ENCODE data around the gene CPA4. TPM values are rescaled to one million over a fixed set of nuclear protein-coding genes. Genes with fewer than 3 reads are reported as not detected.

The CPA4 gene
- total RNA-seq, 4 donors from 2014 or later = not detected

GRCh38 chr7:130333832-130334231, 40.9 kb downstream of the CPA4 start:
- no peak for TF ChIP-seq EP300 (IDR thresholded peaks at IDR 0.05; ENCODE audit: low read depth)
- TF ChIP-seq POLR2AphosphoS5 (IDR thresholded peaks at IDR 0.05) = no peak
- no peak for TF ChIP-seq CTCF (IDR thresholded peaks at IDR 0.05)
- Histone ChIP-seq H3K4me1 (no peaks in the 10 kb centered on the region), H3K27me3 (no peaks in the 10 kb centered on the region), H3K36me3 (no peaks in the 10 kb centered on the region), H3K4me3 (no peak overlapping the region), H3K9me3 (no peaks in the 10 kb centered on the region), H3K27ac (no peak overlapping the region)
- intact Hi-C loops (cut with DNase I; ENCODE audit: low total_unique reads) = no loop called here
- in situ Hi-C loops (cut with MboI; ENCODE audit: low pct_ligation_motif_present in 1 of 4, low pct_unique_long_range_greater_than_20kb in 1 of 4, low sequenced_read_pairs in 3 of 4) = no loop called here
- DNase-seq = no peak
- 78 to 94% methylated on average over 2 of the region's 2 CpGs for WGBS, 2 donors (ENCODE audit: low coverage in 1 of 2)

- DNase-seq = no peak
- no peaks in the 10 kb centered on the region for H3K9me3 ChIP-seq
- 54 to 55% methylated on average over 6 of the region's 6 CpGs for WGBS, 2 donors (ENCODE audit: low coverage in 1 of 2)
- H3K4me1 ChIP-seq = no peaks in the 10 kb centered on the region
- H3K36me3 ChIP-seq = no peaks in the 10 kb centered on the region
- intact Hi-C loops (cut with DNase I; ENCODE audit: low total_unique reads) (no loop called here), in situ Hi-C loops (cut with MboI; ENCODE audit: low pct_ligation_motif_present in 1 of 4, low pct_unique_long_range_greater_than_20kb in 1 of 4, low sequenced_read_pairs in 3 of 4) (no loop called here)
- H3K27me3 ChIP-seq = no peaks in the 10 kb centered on the region
- no peak overlapping the region for H3K4me3 ChIP-seq
- H3K27ac ChIP-seq = no peak overlapping the region
- TF ChIP-seq CTCF (IDR thresholded peaks at IDR 0.05) (no peak), POLR2A (IDR thresholded peaks at IDR 0.05) (no peak), POLR2AphosphoS5 (IDR thresholded peaks at IDR 0.05) (no peak), EP300 (IDR thresholded peaks at IDR 0.05; ENCODE audit: low read depth) (no peak)
These were observed 41.3 kb downstream of the CPA4 start for GRCh38 chr7:130334274-130334673.

- in situ Hi-C loops (cut with MboI; ENCODE audit: low pct_ligation_motif_present in 1 of 4, low pct_unique_long_range_greater_than_20kb in 1 of 4, low sequenced_read_pairs in 3 of 4) (no loop called here), intact Hi-C loops (cut with DNase I; ENCODE audit: low total_unique reads) (no loop called here)
- 66 to 90% methylated on average over 2 to 5 of the region's 6 CpGs for WGBS, 2 donors (ENCODE audit: low coverage in 1 of 2)
- Histone ChIP-seq H3K4me3 (no peak overlapping the region), H3K27me3 (no peaks in the 10 kb centered on the region), H3K36me3 (no peaks in the 10 kb centered on the region), H3K4me1 (no peaks in the 10 kb centered on the region), H3K9me3 (no peaks in the 10 kb centered on the region), H3K27ac (no peak overlapping the region)
- DNase-seq = no peak
- TF ChIP-seq CTCF (IDR thresholded peaks at IDR 0.05) = no peak
- no peak for TF ChIP-seq EP300 (IDR thresholded peaks at IDR 0.05; ENCODE audit: low read depth)
- no peak for TF ChIP-seq POLR2AphosphoS5 (IDR thresholded peaks at IDR 0.05)
- TF ChIP-seq POLR2A (IDR thresholded peaks at IDR 0.05) = no peak
These were observed 44.5 kb downstream of the CPA4 start for GRCh38 chr7:130337410-130337971.

GRCh38 chr7:130338233-130338632, 45.3 kb downstream of the CPA4 start:
- WGBS, 2 donors (ENCODE audit: low coverage in 1 of 2) = 96 to 100% methylated on average over 1 to 3 of the region's 3 CpGs

More at GRCh38 chr7:130338233-130338632, 45.3 kb downstream of the CPA4 start:
- in situ Hi-C loops (cut with MboI; ENCODE audit: low pct_ligation_motif_present in 1 of 4, low pct_unique_long_range_greater_than_20kb in 1 of 4, low sequenced_read_pairs in 3 of 4) (no loop called here), intact Hi-C loops (cut with DNase I; ENCODE audit: low total_unique reads) (no loop called here)
- no peak overlapping the region for H3K4me3 ChIP-seq
- TF ChIP-seq CTCF (IDR thresholded peaks at IDR 0.05) = no peak
- H3K27me3 ChIP-seq = no peaks in the 10 kb centered on the region
- no peak for DNase-seq
- H3K36me3 ChIP-seq = no peaks in the 10 kb centered on the region
- H3K9me3 ChIP-seq = no peaks in the 10 kb centered on the region
- no peaks in the 10 kb centered on the region for H3K4me1 ChIP-seq
- no peak overlapping the region for H3K27ac ChIP-seq

All from transverse colon (tissue), 4 donors.